HepG2 (cell line): Measurements from ENCODE around the gene TEF. TPM values are rescaled to one million over a fixed set of nuclear protein-coding genes. Genes with fewer than 3 reads are reported as not detected.

Experiments used
- BCL6 ChIP-seq: IDR thresholded peaks from 2 replicates; pipeline ENCODE4 v1.6.1; 2016; ENCODE audit warnings: missing genetic modification reagents, missing compliant biosample characterization
- CCAR2 ChIP-seq: fragments of 200-400 bp; formaldehyde crosslinking; optimal IDR thresholded peaks from 2 replicates; pipeline ENCODE3; 2018; ENCODE audit warnings: low read depth, mild to moderate bottlenecking, low read length, moderate library complexity
- CREB1 ChIP-seq, 2 experiments: fragments of 450-650 bp in 1 of 2; IDR thresholded peaks; 2 replicates each; pipeline ENCODE4 v1.6.1; 2016 to 2017; ENCODE audit warnings: control low read depth in 1 of 2, mild to moderate bottlenecking in 1 of 2, missing compliant biosample characterization in 1 of 2, missing genetic modification characterization in 1 of 2
- FOXC1 ChIP-seq: sonication (generic); formaldehyde crosslinking; IDR thresholded peaks from 2 replicates; pipeline ENCODE4 v1.8.0; 2022; ENCODE audit warnings: mild to moderate bottlenecking, missing genetic modification reagents, borderline replicate concordance
- GABPB1 ChIP-seq: IDR thresholded peaks from 2 replicates; pipeline ENCODE4 v1.6.1; 2016; ENCODE audit warnings: mild to moderate bottlenecking, missing genetic modification reagents, moderate library complexity, missing compliant biosample characterization
- GATAD1 ChIP-seq: IDR thresholded peaks from 2 replicates; pipeline ENCODE4 v1.6.1; 2016; ENCODE audit warnings: missing genetic modification reagents, missing compliant biosample characterization
- HNRNPUL1 ChIP-seq: fragments of 200-400 bp; formaldehyde crosslinking; IDR thresholded peaks from 2 replicates; pipeline ENCODE4 v1.6.1; 2017; ENCODE audit warnings: low read depth, mild to moderate bottlenecking, low read length, moderate library complexity
- MXI1 ChIP-seq: IDR thresholded peaks from 3 replicates; pipeline ENCODE4 v1.6.1; 2012; ENCODE audit warnings: low read depth, low read length, inconsistent platforms, borderline replicate concordance
- NKX3-1 ChIP-seq: sonication (generic); formaldehyde crosslinking; IDR thresholded peaks from 2 replicates; pipeline ENCODE4 v1.5.0; 2020; ENCODE audit warnings: missing genetic modification reagents
- NR2F1 ChIP-seq, 2 experiments: fragments of 450-650 bp in 1 of 2; formaldehyde crosslinking in 1 of 2; IDR thresholded peaks; 2 replicates each; pipeline versions ENCODE4 v1.5.0 to v1.6.1; 2016 to 2020; ENCODE audit warnings: mild to moderate bottlenecking in 1 of 2, missing compliant biosample characterization in 1 of 2, missing genetic modification reagents in 1 of 2, moderate library complexity in 1 of 2
- PRPF4 ChIP-seq: fragments of 200-400 bp; formaldehyde crosslinking; IDR thresholded peaks from 2 replicates; pipeline ENCODE4 v1.6.1; 2016; ENCODE audit warnings: low read length, low read depth; ENCODE audit not compliant: poor library complexity, severe bottlenecking
- SP4 ChIP-seq: sonication (generic); formaldehyde crosslinking; IDR thresholded peaks from 2 replicates; pipeline ENCODE4 v1.8.1; 2023; ENCODE audit warnings: mild to moderate bottlenecking, missing genetic modification reagents
- ZFP36L1 ChIP-seq: sonication (generic); formaldehyde crosslinking; IDR thresholded peaks from 2 replicates; pipeline ENCODE4 v1.8.0; 2022; ENCODE audit warnings: mild to moderate bottlenecking, missing genetic modification reagents, moderate library complexity
- ZNF331 ChIP-seq: sonication (generic); formaldehyde crosslinking; IDR thresholded peaks from 2 replicates; pipeline ENCODE4 v1.4.0; 2020; ENCODE audit warnings: missing genetic modification reagents
- ZNF772 ChIP-seq: sonication (generic); formaldehyde crosslinking; IDR thresholded peaks from 2 replicates; pipeline ENCODE4 v1.5.0; 2020; ENCODE audit warnings: mild to moderate bottlenecking, missing genetic modification reagents
- polyA plus RNA-seq, 8 experiments: library from polyadenylated mRNA; depleted of rRNA in 3 of 8; stranded (reverse) in 7 of 8; unstranded in 1 of 8; fragments of >200 nt; fragmentation: Illumina TruSeq in 4 of 8; extraction: Trizol in 4 of 8; gene quantifications; 2 replicates each; pipeline versions ENCODE4 v1.2.1 to v1.2.3, GENCODE V29; 2011 to 2016; ENCODE audit warnings: low read depth in 4 of 8, missing spikeins in 1 of 8, mixed read lengths in 1 of 8; ENCODE audit not compliant: insufficient read depth in 1 of 8
- total RNA-seq, 5 experiments: library from RNA; depleted of rRNA; stranded (reverse); fragments of >200 nt; fragmentation: Illumina TruSeq; extraction: Trizol; gene quantifications; 2 replicates each; pipeline ENCODE4 v1.2.3, GENCODE V29; 2016; ENCODE audit warnings: low read depth in 1 of 5
- TF ChIP-seq, protein P1 (sequence below): IDR thresholded peaks from 2 replicates; pipeline ENCODE4 v1.6.1; 2016
- TF ChIP-seq, protein P2 (sequence below): sonication (generic); formaldehyde crosslinking; conservative IDR thresholded peaks from 2 replicates; pipeline ENCODE4 v1.8.1; 2023; ENCODE audit warnings: missing genetic modification reagents
- TF ChIP-seq, protein P3 (sequence below): sonication (generic); formaldehyde crosslinking; IDR thresholded peaks from 2 replicates; pipeline ENCODE4 v1.8.0; 2022; ENCODE audit warnings: mild to moderate bottlenecking, missing genetic modification reagents, borderline replicate concordance

Gene TEF
- total and polyA plus RNA-seq, 2 of the 13 experiments (the other 11 are each of a cell fraction or from before 2014, with no cell fraction given), result 7.6 to 11.2 TPM

DNA sequence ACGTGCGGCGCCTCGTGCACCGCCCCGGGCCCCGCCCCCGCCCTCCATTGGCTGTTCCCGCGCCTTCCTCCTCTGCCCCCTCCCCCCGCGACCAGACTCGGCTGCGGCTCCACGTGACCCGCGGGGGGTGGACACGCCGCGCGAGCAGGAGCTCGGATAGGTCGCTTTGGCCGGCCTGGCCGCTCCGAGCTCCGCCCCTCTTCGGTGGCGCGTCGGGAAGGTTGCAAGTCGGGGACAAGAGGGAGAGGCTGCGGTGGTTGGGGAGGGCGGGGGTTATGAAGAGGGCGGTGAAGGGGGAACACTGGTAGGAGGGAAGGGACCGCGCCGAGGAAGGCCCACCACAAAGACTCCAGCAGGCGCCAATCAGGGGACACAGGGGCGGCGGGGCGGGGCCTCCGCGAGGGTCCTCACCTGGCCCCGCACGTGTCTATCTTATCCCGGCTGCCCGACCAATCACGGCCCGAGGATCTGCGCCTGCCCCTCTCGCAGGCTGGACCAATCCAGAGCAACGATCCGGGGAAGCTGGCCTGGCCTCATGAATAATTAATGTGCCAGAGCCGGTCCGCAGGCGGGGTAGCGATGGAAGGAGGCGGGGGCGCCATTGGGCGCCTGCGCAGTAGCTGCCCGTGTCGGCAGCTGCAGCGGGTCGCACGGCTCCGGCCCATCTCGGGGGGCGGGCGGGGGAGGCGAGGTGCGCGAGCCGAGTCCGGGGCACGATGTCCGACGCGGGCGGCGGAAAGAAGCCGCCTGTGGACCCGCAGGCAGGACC lies at the start of gene TEF (continued):
- TF ChIP-seq NR2F1 (CRISPR knock-in tag; IDR thresholded peaks at IDR 0.05) (no peak), GABPB1 (peak; percentile 55; the same call in 1 of the 2 replicates), CCAR2 (no peak), BCL6 (CRISPR knock-in tag) (no peak), FOXC1 (CRISPR knock-in tag) (peak; percentile 28; the same call in 1 of the 2 replicates), MXI1 (peak; percentile 46; the same call in 2 of the 3 replicates), ZFP36L1 (CRISPR knock-in tag) (0 out of 2 replicates have a peak, but pooled peaks have one; percentile 22), ZNF331 (CRISPR knock-in tag) (0 out of 2 replicates have a peak, but pooled peaks have one; percentile 5), SP4 (peak; percentile 90), PRPF4 (no peak), GATAD1 (peak; percentile 24; the same call in 1 of the 2 replicates), HNRNPUL1 (no peak), ZNF772 (CRISPR knock-in tag) (peak; percentile 80; the same call in 1 of the 2 replicates), CREB1 (IDR thresholded peaks at IDR 0.05) (peak; percentile 52), CREB1 (CRISPR knock-in tag; IDR thresholded peaks at IDR 0.05) (no peak), NKX3-1 (CRISPR knock-in tag) (no peak)
- TF ChIP-seq, protein P1, sequence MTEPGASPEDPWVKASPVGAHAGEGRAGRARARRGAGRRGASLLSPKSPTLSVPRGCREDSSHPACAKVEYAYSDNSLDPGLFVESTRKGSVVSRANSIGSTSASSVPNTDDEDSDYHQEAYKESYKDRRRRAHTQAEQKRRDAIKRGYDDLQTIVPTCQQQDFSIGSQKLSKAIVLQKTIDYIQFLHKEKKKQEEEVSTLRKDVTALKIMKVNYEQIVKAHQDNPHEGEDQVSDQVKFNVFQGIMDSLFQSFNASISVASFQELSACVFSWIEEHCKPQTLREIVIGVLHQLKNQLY (CRISPR knock-in tag), result peak; percentile 5; the same call in 1 of the 2 replicates
- TF ChIP-seq, protein P2, sequence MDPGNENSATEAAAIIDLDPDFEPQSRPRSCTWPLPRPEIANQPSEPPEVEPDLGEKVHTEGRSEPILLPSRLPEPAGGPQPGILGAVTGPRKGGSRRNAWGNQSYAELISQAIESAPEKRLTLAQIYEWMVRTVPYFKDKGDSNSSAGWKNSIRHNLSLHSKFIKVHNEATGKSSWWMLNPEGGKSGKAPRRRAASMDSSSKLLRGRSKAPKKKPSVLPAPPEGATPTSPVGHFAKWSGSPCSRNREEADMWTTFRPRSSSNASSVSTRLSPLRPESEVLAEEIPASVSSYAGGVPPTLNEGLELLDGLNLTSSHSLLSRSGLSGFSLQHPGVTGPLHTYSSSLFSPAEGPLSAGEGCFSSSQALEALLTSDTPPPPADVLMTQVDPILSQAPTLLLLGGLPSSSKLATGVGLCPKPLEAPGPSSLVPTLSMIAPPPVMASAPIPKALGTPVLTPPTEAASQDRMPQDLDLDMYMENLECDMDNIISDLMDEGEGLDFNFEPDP (CRISPR knock-in tag), result 0 out of 2 replicates have a peak, but pooled peaks have one; percentile 23
- TF ChIP-seq, protein P3, sequence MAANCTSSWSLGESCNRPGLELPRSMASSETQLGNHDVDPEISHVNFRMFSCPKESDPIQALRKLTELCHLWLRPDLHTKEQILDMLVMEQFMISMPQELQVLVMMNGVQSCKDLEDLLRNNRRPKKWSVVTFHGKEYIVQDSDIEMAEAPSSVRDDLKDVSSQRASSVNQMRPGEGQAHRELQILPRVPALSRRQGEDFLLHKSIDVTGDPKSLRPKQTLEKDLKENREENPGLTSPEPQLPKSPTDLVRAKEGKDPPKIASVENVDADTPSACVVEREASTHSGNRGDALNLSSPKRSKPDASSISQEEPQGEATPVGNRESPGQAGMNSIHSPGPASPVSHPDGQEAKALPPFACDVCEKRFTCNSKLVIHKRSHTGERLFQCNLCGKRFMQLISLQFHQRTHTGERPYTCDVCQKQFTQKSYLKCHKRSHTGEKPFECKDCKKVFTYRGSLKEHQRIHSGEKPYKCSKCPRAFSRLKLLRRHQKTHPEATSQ (CRISPR knock-in tag), result 0 out of 2 replicates have a peak, but pooled peaks have one; percentile 39
